ENCODE results near the gene CDX2.
A peak's percentile ranks its signal among the peaks of the same experiment; 100 is the strongest.

CDX2 gene

GRCh38 chr13:27977476-27978300, 8.6 kb upstream of the CDX2 start:
- peaks cover 100% of the 10 kb centered on the region for H3K27me3 ChIP-seq (ENCODE audit: insufficient read depth, insufficient read length)
- peak; percentile 88 for TF ChIP-seq SUZ12 (IDR thresholded peaks at IDR 0.05; ENCODE audit: extremely low read depth, insufficient read depth, insufficient read length)
- no peak for TF ChIP-seq YY1 (IDR thresholded peaks at IDR 0.05; ENCODE audit: insufficient read depth, insufficient read length)
- no peak for TF ChIP-seq ZNF274 (IDR thresholded peaks at IDR 0.05; ENCODE audit: low read depth, low read length)
- no peaks in the 10 kb centered on the region for H3K9me3 ChIP-seq (ENCODE audit: insufficient read depth, low read length)
- H3K36me3 ChIP-seq (ENCODE audit: insufficient read depth, insufficient read length, low read length), result no peaks in the 10 kb centered on the region
- no peak for DNase-seq (ENCODE audit: low read depth, low spot score)
- H3K4me1 ChIP-seq (ENCODE audit: insufficient read depth, insufficient read length), result peaks cover 2% of the 10 kb centered on the region
- H3K9ac ChIP-seq (ENCODE audit: insufficient read length, low read depth), result no peak overlapping the region
- peak overlapping the region; percentile 34 for H3K4me3 ChIP-seq (ENCODE audit: insufficient read length, low read depth)

DNA sequence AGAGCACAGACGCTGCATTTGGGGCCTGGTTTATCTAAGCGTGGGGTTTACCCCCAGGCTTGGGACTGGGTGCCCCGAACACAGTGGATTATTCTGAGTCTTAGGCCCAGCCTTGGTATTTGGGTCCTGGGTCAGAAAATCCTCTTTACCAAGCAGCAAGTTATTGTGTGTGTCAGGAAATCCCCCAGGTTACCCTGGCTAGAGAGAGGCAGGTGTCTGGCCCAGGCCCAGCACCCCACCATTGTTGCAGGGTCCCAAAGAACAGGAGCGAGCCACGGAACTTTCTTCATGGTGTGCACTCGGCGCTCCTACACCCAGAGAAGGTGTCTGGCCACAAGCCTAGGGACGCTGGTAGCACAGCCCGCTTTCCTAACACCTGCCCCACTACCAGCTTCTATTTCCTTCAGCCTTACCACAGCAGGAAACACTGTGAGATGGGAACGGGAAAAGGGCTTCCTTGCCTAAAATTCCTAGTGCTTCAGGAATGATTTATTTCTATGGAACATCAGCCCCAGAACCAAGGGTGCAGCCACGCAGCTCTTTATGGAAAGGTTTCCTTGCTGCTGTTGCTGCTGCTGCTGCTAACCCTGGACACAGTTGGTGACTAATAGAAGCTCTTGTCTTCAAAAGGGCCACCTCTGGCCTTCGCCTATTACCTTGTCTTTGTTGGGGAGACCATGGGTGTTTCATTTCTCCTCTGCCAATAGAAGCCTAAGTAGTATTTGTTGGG, 7.4 kb upstream of the CDX2 start:
- no peak for DNase-seq (ENCODE audit: low read depth, low spot score)
- H3K9ac ChIP-seq (ENCODE audit: insufficient read length, low read depth), result no peak overlapping the region
- no peak overlapping the region for H3K4me3 ChIP-seq (ENCODE audit: insufficient read length, low read depth)
- no peaks in the 10 kb centered on the region for H3K9me3 ChIP-seq (ENCODE audit: insufficient read depth, low read length)
- TF ChIP-seq ZNF274 (IDR thresholded peaks at IDR 0.05; ENCODE audit: low read depth, low read length) (no peak), YY1 (IDR thresholded peaks at IDR 0.05; ENCODE audit: insufficient read depth, insufficient read length) (no peak), SUZ12 (IDR thresholded peaks at IDR 0.05; ENCODE audit: extremely low read depth, insufficient read depth, insufficient read length) (no peak)
- peaks cover 100% of the 10 kb centered on the region for H3K27me3 ChIP-seq (ENCODE audit: insufficient read depth, insufficient read length)
- H3K4me1 ChIP-seq (ENCODE audit: insufficient read depth, insufficient read length), result peaks cover 7% of the 10 kb centered on the region
- H3K36me3 ChIP-seq (ENCODE audit: insufficient read depth, insufficient read length, low read length), result no peaks in the 10 kb centered on the region

DNA sequence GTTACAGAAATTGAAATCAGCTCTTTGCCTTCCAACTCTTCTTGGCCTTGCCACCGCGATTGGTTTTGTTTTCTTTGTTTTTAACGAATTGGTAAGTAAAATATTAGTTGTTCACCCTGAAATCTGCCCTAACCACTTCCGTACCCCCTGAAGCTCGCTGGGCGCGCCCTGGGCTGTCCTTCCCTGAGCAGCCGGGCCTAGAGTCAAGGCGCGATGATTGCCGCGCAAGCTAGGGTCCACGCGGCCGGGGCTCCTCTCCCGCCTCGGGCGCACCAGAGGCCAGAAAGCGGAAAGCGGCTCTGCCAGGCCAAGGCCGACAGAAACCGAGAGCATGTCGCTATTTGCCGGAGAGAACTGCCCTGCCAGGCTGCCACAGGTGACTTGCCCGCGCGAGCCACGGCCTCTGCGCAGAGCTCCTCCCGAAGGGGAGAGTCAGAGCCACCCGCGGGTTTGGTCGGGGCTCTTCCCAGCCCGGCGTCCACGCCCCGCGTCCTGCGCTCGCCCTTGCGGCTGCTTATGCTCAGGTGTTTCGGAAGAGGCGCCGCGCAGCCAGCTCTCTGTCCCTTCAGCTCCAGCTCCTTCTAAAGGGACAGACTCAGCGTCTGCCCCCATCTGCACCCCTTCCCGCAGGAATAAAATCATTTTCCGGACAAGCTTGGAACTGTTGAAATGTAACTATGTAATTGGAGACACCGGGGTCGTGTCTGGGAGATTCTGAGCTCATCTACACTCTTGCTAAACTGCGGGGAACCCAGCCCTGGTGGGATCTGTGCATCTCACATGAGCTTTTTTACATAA, 6.6 kb upstream of the CDX2 start:
- no peak for DNase-seq (ENCODE audit: low read depth, low spot score)
- H3K36me3 ChIP-seq (ENCODE audit: insufficient read depth, insufficient read length, low read length), result no peaks in the 10 kb centered on the region
- H3K4me1 ChIP-seq (ENCODE audit: insufficient read depth, insufficient read length), result peaks cover 8% of the 10 kb centered on the region
- no peaks in the 10 kb centered on the region for H3K9me3 ChIP-seq (ENCODE audit: insufficient read depth, low read length)
- H3K27me3 ChIP-seq (ENCODE audit: insufficient read depth, insufficient read length), result peaks cover 100% of the 10 kb centered on the region
- H3K4me3 ChIP-seq (ENCODE audit: insufficient read length, low read depth), result no peak overlapping the region
- TF ChIP-seq YY1 (IDR thresholded peaks at IDR 0.05; ENCODE audit: insufficient read depth, insufficient read length) (no peak), ZNF274 (IDR thresholded peaks at IDR 0.05; ENCODE audit: low read depth, low read length) (no peak), SUZ12 (IDR thresholded peaks at IDR 0.05; ENCODE audit: extremely low read depth, insufficient read depth, insufficient read length) (peak; percentile 80)
- H3K9ac ChIP-seq (ENCODE audit: insufficient read length, low read depth), result no peak overlapping the region

DNA sequence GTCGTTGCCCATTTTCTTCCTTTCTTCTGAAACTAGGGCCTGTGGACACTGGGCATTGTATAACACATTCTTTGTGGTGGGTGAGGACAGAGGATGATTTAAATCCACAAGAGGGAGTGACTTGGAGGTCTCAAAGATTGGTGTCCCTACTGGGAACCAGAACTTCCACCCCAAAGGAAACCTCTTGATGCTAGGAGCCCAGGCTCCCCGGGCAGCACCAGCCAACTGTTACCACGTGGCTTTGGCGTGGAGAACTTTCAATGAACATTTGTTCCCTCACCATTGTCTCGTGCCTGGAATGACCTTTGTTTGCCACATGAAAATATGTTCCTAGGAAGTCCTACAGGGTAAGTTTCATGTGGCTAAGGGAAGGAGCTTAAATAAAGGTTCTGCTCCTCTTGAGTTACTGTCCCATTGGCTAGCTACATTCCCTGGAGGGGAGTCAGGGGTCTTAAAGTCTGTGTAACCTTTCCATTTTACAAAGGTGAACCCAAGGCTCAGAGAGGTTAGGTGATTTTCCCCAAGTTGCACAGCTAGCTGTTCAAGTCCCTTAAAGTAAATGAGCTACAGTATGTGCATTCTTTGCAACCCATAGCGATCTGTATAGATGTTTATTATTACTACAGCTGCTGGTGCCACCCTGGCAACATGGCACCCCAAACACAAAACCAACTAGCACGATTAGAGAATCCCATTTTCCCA, 5.0 kb upstream of the CDX2 start:
- H3K36me3 ChIP-seq (ENCODE audit: insufficient read depth, insufficient read length, low read length), result no peaks in the 10 kb centered on the region
- no peak overlapping the region for H3K9ac ChIP-seq (ENCODE audit: insufficient read length, low read depth)
- H3K9me3 ChIP-seq (ENCODE audit: insufficient read depth, low read length), result no peaks in the 10 kb centered on the region
- H3K4me1 ChIP-seq (ENCODE audit: insufficient read depth, insufficient read length), result peaks cover 8% of the 10 kb centered on the region
- H3K4me3 ChIP-seq (ENCODE audit: insufficient read length, low read depth), result no peak overlapping the region
- no peak for DNase-seq (ENCODE audit: low read depth, low spot score)
- TF ChIP-seq YY1 (IDR thresholded peaks at IDR 0.05; ENCODE audit: insufficient read depth, insufficient read length) (no peak), SUZ12 (IDR thresholded peaks at IDR 0.05; ENCODE audit: extremely low read depth, insufficient read depth, insufficient read length) (no peak), ZNF274 (IDR thresholded peaks at IDR 0.05; ENCODE audit: low read depth, low read length) (no peak)
- H3K27me3 ChIP-seq (ENCODE audit: insufficient read depth, insufficient read length), result peaks cover 100% of the 10 kb centered on the region

DNA sequence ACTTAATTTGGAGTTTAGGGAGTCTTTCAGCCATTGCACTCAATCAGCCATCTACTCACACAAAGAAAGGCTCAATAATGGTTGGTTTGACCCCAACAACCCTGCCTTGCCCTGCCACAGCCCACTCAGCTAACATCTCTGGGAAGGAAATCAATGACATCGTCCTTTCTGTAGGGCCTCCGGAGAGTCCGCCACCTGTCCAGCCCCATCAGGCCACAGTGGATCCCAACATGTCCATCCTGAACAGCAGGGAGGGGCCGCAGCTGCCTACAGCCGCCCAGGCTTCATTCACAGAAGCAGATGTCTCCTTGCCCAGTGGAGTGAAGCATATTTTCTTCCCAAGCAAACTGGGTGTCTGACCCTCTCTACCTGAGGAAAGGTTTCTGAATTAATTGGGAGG, 4.2 kb upstream of the CDX2 start:
- TF ChIP-seq ZNF274 (IDR thresholded peaks at IDR 0.05; ENCODE audit: low read depth, low read length), result no peak
- TF ChIP-seq SUZ12 (IDR thresholded peaks at IDR 0.05; ENCODE audit: extremely low read depth, insufficient read depth, insufficient read length), result no peak
- TF ChIP-seq YY1 (IDR thresholded peaks at IDR 0.05; ENCODE audit: insufficient read depth, insufficient read length), result no peak
- no peak for DNase-seq (ENCODE audit: low read depth, low spot score)
- Histone ChIP-seq H3K4me1 (ENCODE audit: insufficient read depth, insufficient read length) (peaks cover 10% of the 10 kb centered on the region), H3K9me3 (ENCODE audit: insufficient read depth, low read length) (no peaks in the 10 kb centered on the region), H3K36me3 (ENCODE audit: insufficient read depth, insufficient read length, low read length) (no peaks in the 10 kb centered on the region), H3K27me3 (ENCODE audit: insufficient read depth, insufficient read length) (peaks cover 100% of the 10 kb centered on the region), H3K9ac (ENCODE audit: insufficient read length, low read depth) (no peak overlapping the region), H3K4me3 (ENCODE audit: insufficient read length, low read depth) (no peak overlapping the region)

GRCh38 chr13:27972478-27972820, 3.3 kb upstream of the CDX2 start:
- H3K4me1 ChIP-seq (ENCODE audit: insufficient read depth, insufficient read length), result peaks cover 9% of the 10 kb centered on the region
- H3K27me3 ChIP-seq (ENCODE audit: insufficient read depth, insufficient read length), result peaks cover 100% of the 10 kb centered on the region
- no peaks in the 10 kb centered on the region for H3K9me3 ChIP-seq (ENCODE audit: insufficient read depth, low read length)

More at GRCh38 chr13:27972478-27972820, 3.3 kb upstream of the CDX2 start:
- H3K9ac ChIP-seq (ENCODE audit: insufficient read length, low read depth), result no peak overlapping the region
- DNase-seq (ENCODE audit: low read depth, low spot score), result no peak
- TF ChIP-seq YY1 (IDR thresholded peaks at IDR 0.05; ENCODE audit: insufficient read depth, insufficient read length) (no peak), ZNF274 (IDR thresholded peaks at IDR 0.05; ENCODE audit: low read depth, low read length) (no peak), SUZ12 (IDR thresholded peaks at IDR 0.05; ENCODE audit: extremely low read depth, insufficient read depth, insufficient read length) (no peak)
- H3K4me3 ChIP-seq (ENCODE audit: insufficient read length, low read depth), result no peak overlapping the region
- no peaks in the 10 kb centered on the region for H3K36me3 ChIP-seq (ENCODE audit: insufficient read depth, insufficient read length, low read length)

All from NT2/D1 (cell line).